Stimulated activated CD8-positive, alpha-beta memory T cell treated with anti-CD3 and anti-CD28 coated beads, Interleukin-4, amount 100 ng/mL, for 4 hours (primary cell): ENCODE results near the gene SIRT4.

Experiments
- DNase-seq, 2 donors: peaks; one replicate each; pipeline ENCODE4 v3.0.0-alpha.2; 2020; ENCODE audit warnings: low read depth in 2 of 2, low spot score in 1 of 2

The SIRT4 gene

GRCh38 chr12:120301962-120302815 lies at the start of gene SIRT4:
Gene SIRT4, plus strand, starts transcription at chr12:120302321. Its CDS starts 1,241 bp downstream, at chr12:120303562.
- DNase-seq = peak; percentile 77 to 80

- peak in 1 of 2 donors; percentile 19 for DNase-seq
These were observed 48.8 kb upstream of the SIRT4 start for GRCh38 chr12:120253313-120253712.

GRCh38 chr12:120254809-120255208 lies 47.3 kb upstream of the SIRT4 start:
- no peak for DNase-seq

GRCh38 chr12:120257041-120257821 lies 44.9 kb upstream of the SIRT4 start:
- no peak for DNase-seq

- DNase-seq = no peak
These were observed 43.7 kb upstream of the SIRT4 start for GRCh38 chr12:120258323-120258896.

GRCh38 chr12:120259418-120260202 lies 42.5 kb upstream of the SIRT4 start:
- no peak for DNase-seq

- DNase-seq = no peak
These were observed 41.5 kb upstream of the SIRT4 start for GRCh38 chr12:120260607-120261006.

GRCh38 chr12:120261951-120262851 lies 39.9 kb upstream of the SIRT4 start:
- DNase-seq = peak in 1 of 2 donors; percentile 7

GRCh38 chr12:120262852-120263747 lies 39.0 kb upstream of the SIRT4 start:
- no peak for DNase-seq

GRCh38 chr12:120263748-120264085 lies 38.4 kb upstream of the SIRT4 start:
- DNase-seq = no peak

- no peak for DNase-seq
These were observed 37.8 kb upstream of the SIRT4 start for GRCh38 chr12:120264086-120264903.

GRCh38 chr12:120264904-120265472 lies 37.1 kb upstream of the SIRT4 start:
- DNase-seq = no peak

- peak; percentile 74 to 78 for DNase-seq
These were observed 36.5 kb upstream of the SIRT4 start, which contains the start of gene PXN for GRCh38 chr12:120265473-120266179. Gene PXN, minus strand, starts transcription at chr12:120265730. Its CDS starts 101 bp downstream, at chr12:120265629.

GRCh38 chr12:120266180-120266870 lies 35.8 kb upstream of the SIRT4 start:
- DNase-seq = no peak

GRCh38 chr12:120267736-120268135 lies 34.4 kb upstream of the SIRT4 start:
- no peak for DNase-seq

- DNase-seq = no peak
These were observed 25.4 kb upstream of the SIRT4 start for GRCh38 chr12:120276734-120277133.
